Measurements from ENCODE around the gene HOXA6. TPM values are rescaled to one million over a fixed set of nuclear protein-coding genes. Genes with fewer than 3 reads are reported as not detected.

Gene HOXA6
- total RNA-seq, 1 donor from 2014 or later, result not detected

DNA sequence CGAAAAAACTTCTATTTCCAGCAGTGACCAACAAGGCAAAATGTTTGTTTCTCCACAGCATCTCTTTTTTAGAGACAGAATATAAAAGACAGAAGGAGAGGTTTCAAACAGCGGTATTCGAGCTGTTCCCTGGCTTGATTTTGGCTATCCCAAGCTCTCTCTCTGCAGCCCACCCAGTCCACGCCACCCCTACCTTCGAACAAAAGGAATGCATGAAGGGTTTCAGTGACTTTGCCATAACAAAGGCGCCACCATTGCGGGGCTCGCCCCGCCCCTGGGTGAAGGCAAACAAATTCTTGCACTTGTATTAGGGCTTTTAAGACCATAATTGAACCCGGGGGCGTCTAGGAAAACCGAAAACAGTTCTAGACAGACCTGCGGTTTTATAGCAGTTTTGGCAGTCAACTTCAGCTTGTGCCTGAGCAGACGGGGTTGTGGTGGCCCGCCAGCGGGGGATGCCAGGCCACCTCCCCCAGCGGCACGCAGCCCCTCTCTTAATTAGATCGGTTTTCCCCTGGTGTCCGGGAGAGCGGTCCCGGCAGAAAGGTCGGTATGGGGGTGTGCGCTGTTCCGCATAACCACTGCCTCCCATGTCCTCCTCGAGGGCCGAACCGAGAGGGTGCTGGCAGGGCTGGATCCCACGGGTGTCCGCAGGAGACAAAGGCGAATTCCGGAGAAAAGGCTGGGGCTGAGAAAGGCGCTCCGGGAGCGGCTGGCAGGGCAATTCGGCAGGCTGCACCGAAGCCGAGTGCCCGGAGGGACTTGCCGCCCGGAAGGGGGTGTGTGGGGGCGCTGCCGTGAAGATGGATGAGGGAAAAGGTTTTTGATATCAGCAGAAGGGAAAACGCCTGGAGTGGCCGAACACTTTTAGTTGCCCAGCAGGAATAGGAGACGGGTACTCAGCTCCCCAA is 40.2 kb upstream of the HOXA6 start:
- Mint-ChIP-seq H3K4me1 (peaks cover 15% of the 10 kb centered on the region), H3K4me3 (peak overlapping the region; percentile 64), H3K27me3 (peaks cover 87% of the 10 kb centered on the region), H3K9me3 (no peaks in the 10 kb centered on the region), H3K36me3 (ENCODE audit: low read depth) (peaks cover 8% of the 10 kb centered on the region), H3K27ac (no peak overlapping the region)
- intact Hi-C loops (cut with micrococcal nuclease), result no loop called here
- no peak for DNase-seq

DNA sequence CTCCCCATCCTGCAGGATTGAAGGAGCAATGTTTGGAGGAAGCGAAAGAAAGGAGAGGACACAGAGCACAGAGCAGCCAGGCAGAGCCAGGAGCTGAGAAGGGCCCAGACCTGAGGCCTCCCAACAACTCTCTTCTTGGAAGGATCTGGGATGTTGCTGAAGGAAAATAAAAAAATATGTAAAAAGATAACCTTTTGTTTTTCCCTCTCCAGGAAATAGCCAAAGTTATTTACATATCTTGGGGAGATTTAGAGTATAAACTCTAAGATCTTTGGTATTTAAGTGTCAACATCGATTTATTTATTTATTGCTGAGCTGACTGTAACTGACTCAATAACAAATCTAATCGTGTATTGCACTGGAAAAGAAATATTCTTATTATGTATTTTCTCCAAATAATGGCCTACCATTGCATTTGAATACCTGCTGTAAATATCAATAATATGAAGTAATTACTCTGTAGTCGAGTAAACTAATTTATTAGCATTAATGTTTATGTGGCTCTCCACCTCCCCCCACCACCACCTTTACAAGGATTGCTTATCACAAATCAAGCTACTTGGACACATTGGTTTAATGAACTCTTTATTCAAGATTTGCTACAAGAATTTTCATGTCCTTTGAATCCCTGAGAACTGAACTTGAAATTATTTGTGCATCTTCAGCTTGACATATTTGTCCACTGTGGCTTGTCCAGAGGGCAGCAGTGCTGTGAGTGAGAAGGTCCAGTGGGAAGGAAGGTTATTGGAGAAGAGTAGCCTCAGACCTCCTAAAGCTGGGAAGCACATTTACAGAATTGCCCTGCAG is 39.3 kb upstream of the HOXA6 start:
- DNase-seq, result no peak
- Mint-ChIP-seq H3K9me3 (no peaks in the 10 kb centered on the region), H3K4me3 (no peak overlapping the region), H3K27ac (no peak overlapping the region), H3K36me3 (ENCODE audit: low read depth) (peaks cover 8% of the 10 kb centered on the region), H3K4me1 (peaks cover 15% of the 10 kb centered on the region), H3K27me3 (peaks cover 87% of the 10 kb centered on the region)
- intact Hi-C loops (cut with micrococcal nuclease), result no loop called here

DNA sequence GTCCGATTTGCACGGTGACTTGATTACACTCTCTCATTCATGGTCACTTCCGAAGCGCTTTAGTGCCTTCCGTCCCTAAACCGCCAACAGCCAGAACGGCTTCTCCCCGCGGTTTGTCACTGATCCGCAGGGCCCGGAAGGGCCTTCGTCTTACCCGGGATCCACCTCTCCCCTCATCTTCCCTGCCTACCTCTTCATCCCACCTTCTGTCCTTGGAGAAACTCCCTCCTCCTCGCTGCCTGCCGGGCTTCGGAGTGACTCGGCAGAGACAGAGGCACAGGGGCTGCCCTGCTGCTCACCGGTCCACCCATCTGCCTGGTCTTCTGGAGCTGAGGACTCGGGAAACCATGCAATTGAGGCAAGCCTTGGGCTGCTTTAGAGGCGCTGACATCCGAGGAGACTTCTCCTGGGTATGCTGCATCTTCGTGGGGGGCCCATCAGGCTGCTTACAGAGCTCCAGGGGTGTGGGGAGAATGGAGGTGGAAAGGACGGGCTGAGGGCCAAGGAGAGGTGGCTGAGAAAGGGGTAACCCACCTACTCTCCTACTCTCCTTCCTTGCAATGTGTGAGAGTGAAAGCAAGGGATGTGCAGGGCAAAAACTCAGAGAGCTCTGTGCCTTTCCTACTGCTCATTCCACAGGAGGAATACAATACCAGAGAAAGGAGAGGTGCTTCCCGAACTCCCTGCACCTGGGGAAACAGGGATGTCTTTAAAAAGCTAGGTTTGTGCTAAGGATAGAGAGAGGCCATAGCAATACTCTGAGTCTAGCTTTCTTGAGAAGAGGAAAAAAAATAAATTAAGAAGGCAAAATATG is 38.5 kb upstream of the HOXA6 start:
- H3K27me3 Mint-ChIP-seq, result peaks cover 85% of the 10 kb centered on the region
- peak overlapping the region; percentile 75 for H3K27ac Mint-ChIP-seq
- peaks cover 8% of the 10 kb centered on the region for H3K36me3 Mint-ChIP-seq (ENCODE audit: low read depth)
- intact Hi-C loops (cut with micrococcal nuclease), result loop anchor here (2.0 kb wide), 2 partner anchors 13 to 15 kb away; no protein-coding TSS in a partner anchor
- peak overlapping the region; percentile 63 for H3K4me3 Mint-ChIP-seq
- peaks cover 15% of the 10 kb centered on the region for H3K4me1 Mint-ChIP-seq
- H3K9me3 Mint-ChIP-seq, result no peaks in the 10 kb centered on the region
- no peak for DNase-seq

- Mint-ChIP-seq H3K27ac (peak within 1 kb of the TSS; percentile 78), H3K4me3 (peak within 1 kb of the TSS; percentile 63), H3K36me3 (ENCODE audit: low read depth) (peaks cover 8% of the 10 kb centered on the region), H3K27me3 (peaks cover 81% of the 10 kb centered on the region), H3K9me3 (no peaks in the 10 kb centered on the region), H3K4me1 (peaks cover 15% of the 10 kb centered on the region)
- intact Hi-C loops (cut with micrococcal nuclease), result loop anchor here (2.0 kb wide), 2 partner anchors 14 kb away; no protein-coding TSS in a partner anchor
- no peak for DNase-seq
Measured at GRCh38 chr7:27185013-27185853, 37.7 kb upstream of the HOXA6 start, which contains the start of gene HOXA11. Gene HOXA11 (minus strand): TSS chr7:27185232. CDS start chr7:27185144, 88 bp downstream.

GRCh38 chr7:27184337-27185012 is 36.9 kb upstream of the HOXA6 start:
- DNase-seq, result peak; percentile 69
- intact Hi-C loops (cut with micrococcal nuclease), result loop anchor here (2.0 kb wide), 2 partner anchors 14 kb away; no protein-coding TSS in a partner anchor
- no peaks in the 10 kb centered on the region for H3K9me3 Mint-ChIP-seq
- peak overlapping the region; percentile 56 for H3K4me3 Mint-ChIP-seq
- peaks cover 8% of the 10 kb centered on the region for H3K36me3 Mint-ChIP-seq (ENCODE audit: low read depth)
- H3K27ac Mint-ChIP-seq, result peak overlapping the region; percentile 78
- peaks cover 78% of the 10 kb centered on the region for H3K27me3 Mint-ChIP-seq
- peaks cover 18% of the 10 kb centered on the region for H3K4me1 Mint-ChIP-seq

GRCh38 chr7:27183682-27184336 is 36.2 kb upstream of the HOXA6 start:
- Mint-ChIP-seq H3K36me3 (ENCODE audit: low read depth) (peaks cover 8% of the 10 kb centered on the region), H3K9me3 (no peaks in the 10 kb centered on the region), H3K27ac (no peak overlapping the region), H3K4me3 (no peak overlapping the region), H3K4me1 (peaks cover 18% of the 10 kb centered on the region), H3K27me3 (peaks cover 79% of the 10 kb centered on the region)
- intact Hi-C loops (cut with micrococcal nuclease), result loop anchor here (2.0 kb wide), 2 partner anchors 13 to 15 kb away; no protein-coding TSS in a partner anchor
- DNase-seq, result peak; percentile 60

- intact Hi-C loops (cut with micrococcal nuclease), result no loop called here
- no peak for DNase-seq
- H3K4me3 Mint-ChIP-seq, result no peak overlapping the region
- peaks cover 13% of the 10 kb centered on the region for H3K4me1 Mint-ChIP-seq
- peaks cover 76% of the 10 kb centered on the region for H3K27me3 Mint-ChIP-seq
- H3K36me3 Mint-ChIP-seq (ENCODE audit: low read depth), result peaks cover 8% of the 10 kb centered on the region
- H3K9me3 Mint-ChIP-seq, result no peaks in the 10 kb centered on the region
- H3K27ac Mint-ChIP-seq, result no peak overlapping the region
Measured at GRCh38 chr7:27182861-27183681, 35.5 kb upstream of the HOXA6 start.

DNA sequence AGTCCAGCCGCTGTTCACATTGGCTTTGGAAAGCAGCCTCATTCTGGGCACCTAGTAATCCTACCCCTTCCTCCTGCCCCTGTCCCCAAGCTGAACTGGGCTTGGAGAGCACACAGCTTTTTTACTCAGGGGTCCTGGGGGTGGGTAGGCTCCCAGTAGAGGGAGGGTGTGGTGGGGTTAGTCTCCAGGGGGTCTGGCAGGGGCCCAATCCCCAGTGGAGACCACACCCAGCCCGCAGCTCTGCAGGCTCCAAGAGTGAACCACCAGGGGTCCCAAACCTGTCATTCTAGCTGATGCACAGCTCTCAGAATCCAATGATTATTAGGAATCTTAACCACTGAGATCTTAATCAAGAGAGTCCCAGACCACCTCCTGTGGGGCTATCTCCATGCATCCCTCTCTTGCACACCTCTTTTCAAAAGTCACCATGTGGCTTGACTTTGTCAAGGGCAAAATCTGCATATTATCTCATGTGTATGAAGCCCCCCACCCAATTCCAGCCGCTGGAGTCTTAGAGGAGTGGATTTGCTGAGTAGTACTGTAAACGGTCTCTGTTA is 34.8 kb upstream of the HOXA6 start:
- H3K36me3 Mint-ChIP-seq (ENCODE audit: low read depth), result peaks cover 8% of the 10 kb centered on the region

GRCh38 chr7:27181795-27182275 is 34.3 kb upstream of the HOXA6 start:
- peaks cover 69% of the 10 kb centered on the region for H3K27me3 Mint-ChIP-seq
- no peak overlapping the region for H3K4me3 Mint-ChIP-seq
- no peaks in the 10 kb centered on the region for H3K9me3 Mint-ChIP-seq
- H3K4me1 Mint-ChIP-seq, result peaks cover 13% of the 10 kb centered on the region
- intact Hi-C loops (cut with micrococcal nuclease), result no loop called here
- peaks cover 8% of the 10 kb centered on the region for H3K36me3 Mint-ChIP-seq (ENCODE audit: low read depth)
- DNase-seq, result no peak
- no peak overlapping the region for H3K27ac Mint-ChIP-seq

More for the DNA sequence above, 34.8 kb upstream of the HOXA6 start:
- H3K4me1 Mint-ChIP-seq, result peaks cover 13% of the 10 kb centered on the region
- H3K27ac Mint-ChIP-seq, result no peak overlapping the region
- no peak for DNase-seq
- no peak overlapping the region for H3K4me3 Mint-ChIP-seq
- no peaks in the 10 kb centered on the region for H3K9me3 Mint-ChIP-seq
- intact Hi-C loops (cut with micrococcal nuclease), result no loop called here
- peaks cover 74% of the 10 kb centered on the region for H3K27me3 Mint-ChIP-seq

GRCh38 chr7:27180431-27181420 is 33.2 kb upstream of the HOXA6 start:
- Mint-ChIP-seq H3K27ac (no peak overlapping the region), H3K27me3 (peaks cover 65% of the 10 kb centered on the region), H3K4me1 (peaks cover 10% of the 10 kb centered on the region), H3K36me3 (ENCODE audit: low read depth) (peaks cover 5% of the 10 kb centered on the region), H3K9me3 (no peaks in the 10 kb centered on the region), H3K4me3 (no peak overlapping the region)
- DNase-seq, result no peak
- intact Hi-C loops (cut with micrococcal nuclease), result no loop called here

Data from activated CD4-positive, alpha-beta T cell treated with anti-CD3 and anti-CD28 coated beads, Interleukin-2, amount 10 ng/mL, durations not matched to agents 24 days and 14 days (primary cell).